ENCODE measurements around the gene SUGP2.

SUGP2 gene

DNA sequence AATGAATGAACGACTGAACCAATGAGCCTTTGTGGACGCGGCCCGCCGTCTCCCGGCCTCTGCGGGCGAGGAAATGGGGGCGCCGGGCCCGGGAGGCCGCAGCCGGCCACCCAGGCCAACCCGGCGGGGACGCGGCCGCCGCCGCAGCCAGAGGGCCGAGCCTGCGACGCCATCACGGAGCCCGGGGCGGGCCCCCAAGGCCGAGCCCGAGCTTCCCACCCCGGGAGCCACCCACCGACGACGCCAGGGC is 216 bp downstream of the SUGP2 start:
- Histone ChIP-seq H3K4me3 (ENCODE audit: control insufficient read depth in 1 of 7, extremely low read depth in 1 of 7, insufficient read depth in 4 of 7, low read depth in 2 of 7, low read length in 6 of 7) (peak overlapping the region; percentile 75 to 97 (median 89)), H3K27me3 (replicated peaks in 2 of 5; ENCODE audit: control insufficient read depth in 4 of 5, insufficient read depth in 5 of 5, low read length in 4 of 5) (no peaks in the 10 kb centered on the region), H3K4me1 (ENCODE audit: control extremely low read depth in 1 of 4, control insufficient read depth in 4 of 4, insufficient read depth in 4 of 4, low read length in 3 of 4) (peaks cover 0 to 31% (median 21%) of the 10 kb centered on the region in 4 experiments), H3K36me3 (ENCODE audit: control insufficient read depth in 4 of 4, insufficient read depth in 4 of 4, low read length in 3 of 4) (peaks cover under 1 to 45% (median 26%) of the 10 kb centered on the region in 4 experiments), H3K27ac (ENCODE audit: insufficient read depth in 1 of 2, low read depth in 1 of 2, low read length in 2 of 2, poor library complexity in 1 of 2, severe bottlenecking in 2 of 2) (peak overlapping the region; percentile 75 to 92), H3K9me3 (ENCODE audit: control extremely low read depth in 1 of 5, control insufficient read depth in 4 of 5, insufficient read depth in 2 of 5, low read depth in 1 of 5, low read length in 4 of 5) (peaks cover 0 to 5% (median 3%) of the 10 kb centered on the region in 5 experiments)
- POLR2A ChIA-PET, result no interaction called here
- DNase-seq, result no peak
- CTCF ChIA-PET, result no interaction called here
- WGBS (ENCODE audit: insufficient coverage), result 0% methylated on average over 31 of the region's 32 CpGs

DNA sequence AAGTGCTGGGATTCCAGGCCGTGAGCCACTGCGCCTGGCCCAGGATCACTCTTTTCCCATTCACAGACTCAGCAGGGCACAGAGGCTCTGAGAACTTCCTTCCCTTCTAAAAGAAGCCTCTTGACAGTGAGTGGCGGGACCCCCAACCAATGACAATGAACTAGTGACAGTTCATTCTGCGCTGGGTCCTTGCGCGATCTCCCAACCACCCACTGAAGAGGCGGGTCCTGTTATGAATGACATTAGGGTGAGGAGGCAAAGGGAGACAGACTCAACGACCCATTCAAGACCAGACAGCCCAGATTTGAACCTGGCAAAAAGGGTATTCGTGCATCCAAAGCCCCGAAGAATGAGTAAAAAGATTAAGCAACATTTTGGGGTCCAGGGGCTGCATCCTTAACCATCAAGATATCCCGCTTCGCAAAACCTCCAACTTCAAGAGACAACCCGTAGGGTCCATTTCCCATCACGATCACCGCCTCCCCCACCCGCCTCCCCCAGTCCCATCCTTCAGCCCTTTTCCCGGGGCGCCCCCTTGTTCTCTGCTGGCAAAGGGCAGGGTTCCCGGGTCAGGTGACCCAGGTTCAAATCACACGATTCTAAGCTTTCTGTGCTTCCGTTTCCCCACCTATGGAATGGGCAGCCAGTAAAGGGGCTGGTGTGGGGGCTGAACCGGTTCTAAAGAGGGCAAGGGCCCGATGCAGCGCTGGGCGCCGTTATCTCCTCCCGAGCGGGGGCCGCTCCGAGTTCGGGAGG is 719 bp downstream of the SUGP2 start:
- Histone ChIP-seq H3K27me3 (replicated peaks in 2 of 5; ENCODE audit: control insufficient read depth in 4 of 5, insufficient read depth in 5 of 5, low read length in 4 of 5) (no peaks in the 10 kb centered on the region), H3K4me3 (ENCODE audit: control insufficient read depth in 1 of 7, extremely low read depth in 1 of 7, insufficient read depth in 4 of 7, low read depth in 2 of 7, low read length in 6 of 7) (peak overlapping the region; percentile 75 to 97 (median 89)), H3K27ac (ENCODE audit: insufficient read depth in 1 of 2, low read depth in 1 of 2, low read length in 2 of 2, poor library complexity in 1 of 2, severe bottlenecking in 2 of 2) (peak overlapping the region; percentile 75 to 92), H3K9me3 (ENCODE audit: control extremely low read depth in 1 of 5, control insufficient read depth in 4 of 5, insufficient read depth in 2 of 5, low read depth in 1 of 5, low read length in 4 of 5) (peaks cover 0 to under 1% (median 0%) of the 10 kb centered on the region in 5 experiments), H3K4me1 (ENCODE audit: control extremely low read depth in 1 of 4, control insufficient read depth in 4 of 4, insufficient read depth in 4 of 4, low read length in 3 of 4) (peaks cover 0 to 31% (median 21%) of the 10 kb centered on the region in 4 experiments), H3K36me3 (ENCODE audit: control insufficient read depth in 4 of 4, insufficient read depth in 4 of 4, low read length in 3 of 4) (peaks cover 0 to 44% (median 26%) of the 10 kb centered on the region in 4 experiments)
- DNase-seq, result peak; percentile 91 to 96 (median 96)
- 0% methylated on average over 25 of the region's 31 CpGs for WGBS (ENCODE audit: insufficient coverage)
- ChIA-PET CTCF (no interaction called here), POLR2A (no interaction called here)

DNA sequence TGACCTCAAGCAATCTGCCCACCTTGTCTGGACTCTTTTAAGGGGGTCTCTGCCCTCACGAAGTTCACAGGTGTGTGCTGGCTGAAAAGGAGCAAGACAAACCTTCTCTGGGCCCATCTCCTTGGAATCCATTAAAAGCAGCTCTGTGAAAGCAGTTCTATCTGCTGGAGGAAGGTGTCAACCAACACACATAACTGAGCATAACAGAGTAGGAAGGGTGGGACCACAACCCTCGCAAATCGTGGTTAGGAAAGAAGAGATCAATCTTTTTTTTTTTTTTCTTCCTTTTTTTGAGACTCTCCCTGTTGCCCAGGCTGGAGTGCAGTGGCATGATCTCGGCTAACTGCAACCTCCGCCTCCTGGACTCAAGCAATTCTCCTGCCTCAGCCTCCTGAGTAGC is 1.4 kb downstream of the SUGP2 start:
- Histone ChIP-seq H3K4me3 (ENCODE audit: control insufficient read depth in 1 of 7, extremely low read depth in 1 of 7, insufficient read depth in 4 of 7, low read depth in 2 of 7, low read length in 6 of 7) (peak overlapping the region in 6 of 7 experiments; percentile 75 to 97 (median 88)), H3K27me3 (replicated peaks in 2 of 5; ENCODE audit: control insufficient read depth in 4 of 5, insufficient read depth in 5 of 5, low read length in 4 of 5) (no peaks in the 10 kb centered on the region), H3K27ac (ENCODE audit: insufficient read depth in 1 of 2, low read depth in 1 of 2, low read length in 2 of 2, poor library complexity in 1 of 2, severe bottlenecking in 2 of 2) (peak overlapping the region in 1 of 2 experiments; percentile 9), H3K9me3 (ENCODE audit: control extremely low read depth in 1 of 5, control insufficient read depth in 4 of 5, insufficient read depth in 2 of 5, low read depth in 1 of 5, low read length in 4 of 5) (no peaks in the 10 kb centered on the region), H3K4me1 (ENCODE audit: control extremely low read depth in 1 of 4, control insufficient read depth in 4 of 4, insufficient read depth in 4 of 4, low read length in 3 of 4) (peaks cover 0 to 31% (median 21%) of the 10 kb centered on the region in 4 experiments), H3K36me3 (ENCODE audit: control insufficient read depth in 4 of 4, insufficient read depth in 4 of 4, low read length in 3 of 4) (peaks cover 5 to 44% (median 25%) of the 10 kb centered on the region in 4 experiments)
- 67% methylated on average over 1 of the region's 5 CpGs for WGBS (ENCODE audit: insufficient coverage)
- DNase-seq, result peak in 2 of 3 donors; percentile 47 to 61
- ChIA-PET POLR2A (no interaction called here), CTCF (interaction anchor here (0.7 kb wide), 1 partner anchor 114 kb away, joined by 3 read pairs; no protein-coding TSS in a partner anchor)

DNA sequence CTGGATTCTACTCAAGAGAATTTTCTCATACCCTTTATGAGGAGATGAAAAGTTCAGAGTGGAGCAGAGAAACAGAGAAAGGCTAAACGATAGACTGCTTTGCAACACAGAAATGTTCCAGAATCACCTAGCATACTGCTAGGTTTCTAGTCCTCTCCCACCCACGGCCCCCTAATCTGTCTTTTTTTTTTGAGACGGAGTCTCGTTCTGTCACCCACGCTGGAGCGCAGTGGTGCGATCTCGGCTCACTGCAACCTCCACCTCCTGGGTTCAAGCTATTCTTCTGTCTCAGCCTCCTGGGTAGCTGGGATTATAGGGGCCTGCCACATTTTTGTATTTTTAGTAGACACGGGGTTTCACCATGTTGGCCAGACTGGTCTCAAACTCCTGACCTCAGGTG is 4.8 kb downstream of the SUGP2 start:
- Histone ChIP-seq H3K4me1 (ENCODE audit: control extremely low read depth in 1 of 4, control insufficient read depth in 4 of 4, insufficient read depth in 4 of 4, low read length in 3 of 4) (peaks cover 0 to 13% (median 11%) of the 10 kb centered on the region in 4 experiments), H3K27ac (ENCODE audit: insufficient read depth in 1 of 2, low read depth in 1 of 2, low read length in 2 of 2, poor library complexity in 1 of 2, severe bottlenecking in 2 of 2) (no peak overlapping the region), H3K9me3 (ENCODE audit: control extremely low read depth in 1 of 5, control insufficient read depth in 4 of 5, insufficient read depth in 2 of 5, low read depth in 1 of 5, low read length in 4 of 5) (no peaks in the 10 kb centered on the region), H3K36me3 (ENCODE audit: control insufficient read depth in 4 of 4, insufficient read depth in 4 of 4, low read length in 3 of 4) (peaks cover 14 to 62% (median 54%) of the 10 kb centered on the region in 4 experiments), H3K27me3 (replicated peaks in 2 of 5; ENCODE audit: control insufficient read depth in 4 of 5, insufficient read depth in 5 of 5, low read length in 4 of 5) (no peaks in the 10 kb centered on the region), H3K4me3 (ENCODE audit: control insufficient read depth in 1 of 7, extremely low read depth in 1 of 7, insufficient read depth in 4 of 7, low read depth in 2 of 7, low read length in 6 of 7) (no peak overlapping the region)
- DNase-seq, result no peak
- ChIA-PET POLR2A (no interaction called here), CTCF (no interaction called here)
- 100% methylated on average over 4 of the region's 9 CpGs for WGBS (ENCODE audit: insufficient coverage)

GRCh38 chr19:19027228-19027627 is 6.1 kb downstream of the SUGP2 start:
- Histone ChIP-seq H3K27ac (ENCODE audit: insufficient read depth in 1 of 2, low read depth in 1 of 2, low read length in 2 of 2, poor library complexity in 1 of 2, severe bottlenecking in 2 of 2) (no peak overlapping the region), H3K36me3 (ENCODE audit: control insufficient read depth in 4 of 4, insufficient read depth in 4 of 4, low read length in 3 of 4) (peaks cover 20 to 75% (median 66%) of the 10 kb centered on the region in 4 experiments), H3K9me3 (ENCODE audit: control extremely low read depth in 1 of 5, control insufficient read depth in 4 of 5, insufficient read depth in 2 of 5, low read depth in 1 of 5, low read length in 4 of 5) (no peaks in the 10 kb centered on the region), H3K4me1 (ENCODE audit: control extremely low read depth in 1 of 4, control insufficient read depth in 4 of 4, insufficient read depth in 4 of 4, low read length in 3 of 4) (peaks cover 0 to 8% (median 7%) of the 10 kb centered on the region in 4 experiments), H3K4me3 (ENCODE audit: control insufficient read depth in 1 of 7, extremely low read depth in 1 of 7, insufficient read depth in 4 of 7, low read depth in 2 of 7, low read length in 6 of 7) (no peak overlapping the region), H3K27me3 (replicated peaks in 2 of 5; ENCODE audit: control insufficient read depth in 4 of 5, insufficient read depth in 5 of 5, low read length in 4 of 5) (no peaks in the 10 kb centered on the region)
- 91% methylated on average over 4 of the region's 4 CpGs for WGBS (ENCODE audit: insufficient coverage)
- POLR2A ChIA-PET, result no interaction called here
- CTCF ChIA-PET, result interaction anchor here (1.0 to 1.6 kb wide), 2 partner anchors 27 to 84 kb away, joined by 3 read pairs; no protein-coding TSS in a partner anchor
- no peak for DNase-seq

DNA sequence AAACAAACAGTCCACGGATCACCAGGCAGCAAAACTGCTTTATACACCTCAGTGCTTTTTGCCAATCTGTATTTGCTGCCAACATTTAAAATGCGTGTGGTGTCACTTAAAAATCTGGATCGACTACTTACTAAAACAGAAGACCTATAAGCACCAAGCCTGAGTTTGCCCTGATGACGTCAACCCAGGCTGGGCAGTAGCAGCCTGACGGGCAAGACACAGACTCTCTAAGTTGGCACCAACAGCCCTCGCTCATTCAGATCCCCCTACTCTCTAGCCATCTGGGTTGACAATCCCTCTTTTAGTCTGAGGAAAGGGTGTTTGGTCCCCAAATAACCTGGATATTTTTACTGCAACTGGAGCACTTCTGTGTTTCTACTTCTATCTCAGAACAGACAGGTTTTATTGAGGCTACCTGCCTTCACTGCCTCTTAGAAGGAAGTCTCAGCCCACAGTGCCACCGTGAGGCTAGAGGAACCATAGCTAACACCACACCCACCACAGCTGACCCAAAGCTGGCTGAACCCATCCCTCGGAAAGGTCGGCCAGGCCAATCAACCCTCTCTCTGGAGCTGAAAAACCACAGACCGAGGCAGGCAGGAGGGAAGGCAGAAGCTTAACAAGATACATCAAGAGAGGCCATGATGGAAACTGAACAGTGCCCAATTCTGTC is 6.9 kb downstream of the SUGP2 start:
- 78% methylated on average over 8 of the region's 10 CpGs for WGBS (ENCODE audit: insufficient coverage)
- DNase-seq, result peak in 2 of 3 donors; percentile 20 to 32
- Histone ChIP-seq H3K27ac (ENCODE audit: insufficient read depth in 1 of 2, low read depth in 1 of 2, low read length in 2 of 2, poor library complexity in 1 of 2, severe bottlenecking in 2 of 2) (no peak overlapping the region), H3K4me1 (ENCODE audit: control extremely low read depth in 1 of 4, control insufficient read depth in 4 of 4, insufficient read depth in 4 of 4, low read length in 3 of 4) (peaks cover 0 to under 1% (median 0%) of the 10 kb centered on the region in 4 experiments), H3K4me3 (ENCODE audit: control insufficient read depth in 1 of 7, extremely low read depth in 1 of 7, insufficient read depth in 4 of 7, low read depth in 2 of 7, low read length in 6 of 7) (no peak overlapping the region), H3K36me3 (ENCODE audit: control insufficient read depth in 4 of 4, insufficient read depth in 4 of 4, low read length in 3 of 4) (peaks cover 22 to 72% (median 68%) of the 10 kb centered on the region in 4 experiments), H3K9me3 (ENCODE audit: control extremely low read depth in 1 of 5, control insufficient read depth in 4 of 5, insufficient read depth in 2 of 5, low read depth in 1 of 5, low read length in 4 of 5) (no peaks in the 10 kb centered on the region), H3K27me3 (replicated peaks in 2 of 5; ENCODE audit: control insufficient read depth in 4 of 5, insufficient read depth in 5 of 5, low read length in 4 of 5) (no peaks in the 10 kb centered on the region)
- CTCF ChIA-PET, result interaction anchor here (0.6 to 1.6 kb wide), 3 partner anchors 26 to 84 kb away, joined by 3 read pairs; no protein-coding TSS in a partner anchor
- POLR2A ChIA-PET, result no interaction called here

GRCh38 chr19:19025861-19026260 is 7.5 kb downstream of the SUGP2 start:
- 97% methylated on average over 11 of the region's 11 CpGs for WGBS (ENCODE audit: insufficient coverage)
- no peak overlapping the region for H3K27ac ChIP-seq (ENCODE audit: insufficient read depth in 1 of 2, low read depth in 1 of 2, low read length in 2 of 2, poor library complexity in 1 of 2, severe bottlenecking in 2 of 2)

More at GRCh38 chr19:19025861-19026260, 7.5 kb downstream of the SUGP2 start:
- POLR2A ChIA-PET, result no interaction called here
- DNase-seq, result no peak
- no peak overlapping the region for H3K4me3 ChIP-seq (ENCODE audit: control insufficient read depth in 1 of 7, extremely low read depth in 1 of 7, insufficient read depth in 4 of 7, low read depth in 2 of 7, low read length in 6 of 7)
- H3K4me1 ChIP-seq (ENCODE audit: control extremely low read depth in 1 of 4, control insufficient read depth in 4 of 4, insufficient read depth in 4 of 4, low read length in 3 of 4), result no peaks in the 10 kb centered on the region
- no peaks in the 10 kb centered on the region for H3K9me3 ChIP-seq (ENCODE audit: control extremely low read depth in 1 of 5, control insufficient read depth in 4 of 5, insufficient read depth in 2 of 5, low read depth in 1 of 5, low read length in 4 of 5)
- H3K27me3 ChIP-seq (replicated peaks in 2 of 5; ENCODE audit: control insufficient read depth in 4 of 5, insufficient read depth in 5 of 5, low read length in 4 of 5), result no peaks in the 10 kb centered on the region
- H3K36me3 ChIP-seq (ENCODE audit: control insufficient read depth in 4 of 4, insufficient read depth in 4 of 4, low read length in 3 of 4), result peaks cover 22 to 76% (median 70%) of the 10 kb centered on the region in 4 experiments
- CTCF ChIA-PET, result interaction anchor here (1.6 kb wide), 1 partner anchor 25 kb away, joined by 3 read pairs; no protein-coding TSS in a partner anchor

Measured in common myeloid progenitor, CD34-positive (primary cell).